NB4 (cell line): ENCODE results near the gene RASD1.

Source experiments
- DNase-seq: peaks from one replicate; pipeline ENCODE4 v3.0.0; 2010; ENCODE audit warnings: low read depth
- H3K4me3 ChIP-seq: one replicate; pipeline ENCODE4 v1.5.1; 2011; ENCODE audit warnings: mild to moderate bottlenecking, low read depth, low read length, moderate library complexity
- MYC ChIP-seq: IDR thresholded peaks from 2 replicates; pipeline ENCODE4 v1.6.1; 2011; ENCODE audit warnings: low read depth, low read length
- POLR2A ChIP-seq: IDR thresholded peaks from 2 replicates; pipeline ENCODE4 v1.6.1; 2011; ENCODE audit warnings: mild to moderate bottlenecking; ENCODE audit not compliant: insufficient read length; ENCODE audit errors: extremely low read depth
- TF ChIP-seq, protein P1 (sequence below): IDR thresholded peaks from one replicate; pipeline ENCODE4 v1.5.1; 2012; ENCODE audit warnings: low read depth, low read length
- TF ChIP-seq, protein P2 (sequence below): IDR thresholded peaks from 2 replicates; pipeline ENCODE4 v1.6.1; 2011; ENCODE audit warnings: low read depth, low read length

Gene RASD1

DNA sequence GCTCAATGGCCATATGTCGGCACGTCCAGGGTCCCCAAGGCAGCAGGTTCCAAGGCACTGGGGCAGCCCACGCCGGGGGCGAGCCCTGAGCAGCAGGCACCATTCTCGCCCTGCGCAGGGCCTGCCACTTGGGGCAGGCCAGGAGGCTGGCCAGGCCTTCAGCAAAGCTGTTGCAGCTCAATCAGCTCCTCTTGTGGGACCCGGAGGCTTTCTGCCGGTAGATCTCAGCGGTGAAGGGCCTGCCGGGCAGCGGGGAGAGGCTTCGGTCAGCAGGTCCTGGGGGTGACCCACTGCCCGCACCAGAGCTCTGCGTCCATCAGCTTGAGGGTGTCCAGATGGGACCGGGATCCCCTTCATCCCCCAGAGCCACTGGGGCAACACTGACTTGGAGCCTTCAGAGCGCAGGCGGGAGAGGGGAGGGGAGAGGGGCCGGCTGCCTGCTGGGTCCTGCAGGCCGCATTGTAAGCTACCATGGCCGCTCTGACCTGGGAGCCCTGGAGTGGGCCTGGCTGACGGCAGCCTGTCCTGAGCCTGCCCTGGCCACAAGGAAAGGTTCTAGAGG is 9.5 kb upstream of the RASD1 start:
- no peak for DNase-seq
- no peak for TF ChIP-seq POLR2A
- TF ChIP-seq, protein P1, sequence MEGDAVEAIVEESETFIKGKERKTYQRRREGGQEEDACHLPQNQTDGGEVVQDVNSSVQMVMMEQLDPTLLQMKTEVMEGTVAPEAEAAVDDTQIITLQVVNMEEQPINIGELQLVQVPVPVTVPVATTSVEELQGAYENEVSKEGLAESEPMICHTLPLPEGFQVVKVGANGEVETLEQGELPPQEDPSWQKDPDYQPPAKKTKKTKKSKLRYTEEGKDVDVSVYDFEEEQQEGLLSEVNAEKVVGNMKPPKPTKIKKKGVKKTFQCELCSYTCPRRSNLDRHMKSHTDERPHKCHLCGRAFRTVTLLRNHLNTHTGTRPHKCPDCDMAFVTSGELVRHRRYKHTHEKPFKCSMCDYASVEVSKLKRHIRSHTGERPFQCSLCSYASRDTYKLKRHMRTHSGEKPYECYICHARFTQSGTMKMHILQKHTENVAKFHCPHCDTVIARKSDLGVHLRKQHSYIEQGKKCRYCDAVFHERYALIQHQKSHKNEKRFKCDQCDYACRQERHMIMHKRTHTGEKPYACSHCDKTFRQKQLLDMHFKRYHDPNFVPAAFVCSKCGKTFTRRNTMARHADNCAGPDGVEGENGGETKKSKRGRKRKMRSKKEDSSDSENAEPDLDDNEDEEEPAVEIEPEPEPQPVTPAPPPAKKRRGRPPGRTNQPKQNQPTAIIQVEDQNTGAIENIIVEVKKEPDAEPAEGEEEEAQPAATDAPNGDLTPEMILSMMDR = no peak
- TF ChIP-seq, protein P2, sequence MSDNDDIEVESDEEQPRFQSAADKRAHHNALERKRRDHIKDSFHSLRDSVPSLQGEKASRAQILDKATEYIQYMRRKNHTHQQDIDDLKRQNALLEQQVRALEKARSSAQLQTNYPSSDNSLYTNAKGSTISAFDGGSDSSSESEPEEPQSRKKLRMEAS = no peak
- no peak for TF ChIP-seq MYC
- H3K4me3 ChIP-seq = no peak overlapping the region

DNA sequence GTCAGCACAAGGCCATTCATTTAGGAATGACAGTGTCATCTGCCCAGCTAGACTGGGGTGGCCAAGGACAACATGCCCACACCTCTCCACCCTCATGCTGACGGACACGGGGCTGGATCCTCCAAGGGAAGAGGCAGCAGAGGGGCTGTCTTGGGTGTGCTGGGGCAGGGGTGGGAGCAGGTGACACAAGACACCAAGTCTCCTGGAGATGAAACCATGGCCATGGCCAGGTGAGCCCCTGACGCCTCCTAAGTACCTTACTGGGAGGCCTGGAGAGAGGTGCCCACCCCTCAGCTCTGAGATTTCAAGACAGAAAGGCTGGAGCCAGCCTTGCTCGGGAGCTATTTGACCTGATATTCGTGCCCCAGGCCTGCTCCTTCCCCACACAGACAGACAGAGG is 9.0 kb upstream of the RASD1 start:
- H3K4me3 ChIP-seq = no peak overlapping the region
- no peak for DNase-seq
- TF ChIP-seq, protein P1 = no peak

DNA sequence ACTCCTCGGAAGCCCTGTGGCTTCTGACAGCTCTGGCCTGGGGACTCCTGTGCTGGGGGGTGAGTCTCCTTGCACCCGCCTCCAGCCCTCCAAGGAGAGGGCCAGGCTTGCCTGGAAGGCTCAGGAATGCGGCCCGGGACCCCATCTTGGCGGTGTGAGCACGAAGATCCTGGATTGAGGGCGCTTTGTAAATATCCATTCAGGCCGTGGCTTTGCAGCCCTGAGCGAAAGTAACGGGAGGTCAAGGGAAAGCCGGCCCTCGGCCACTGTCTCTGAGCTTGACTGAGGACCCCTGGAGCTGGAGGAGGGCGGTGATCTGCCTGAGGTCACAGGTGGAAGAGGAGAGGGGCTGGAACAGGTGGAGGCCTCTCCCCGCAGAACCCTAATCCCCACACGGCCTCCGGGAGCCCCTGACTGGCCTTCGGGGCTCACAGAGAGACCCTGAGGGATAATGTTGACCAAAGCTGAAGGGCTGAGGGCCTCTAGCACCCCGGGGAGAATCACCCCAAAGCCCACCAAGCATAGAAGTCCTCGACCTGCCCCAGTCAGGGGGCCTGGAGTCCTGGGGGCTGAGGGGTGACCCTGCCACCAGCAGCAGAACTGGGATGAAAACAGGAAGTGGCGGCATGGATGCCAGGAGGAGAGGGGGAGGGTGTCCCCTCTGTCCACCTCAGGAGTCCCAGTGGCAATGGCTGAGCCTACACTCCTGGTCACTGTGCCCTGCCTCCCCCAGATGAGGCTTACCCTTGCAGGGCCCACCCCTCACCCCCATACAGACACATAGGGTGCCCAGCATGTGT is 8.3 kb upstream of the RASD1 start:
- DNase-seq = no peak
- TF ChIP-seq, protein P1 = no peak
- TF ChIP-seq POLR2A = no peak
- no peak for TF ChIP-seq MYC
- TF ChIP-seq, protein P2 = no peak
- no peak overlapping the region for H3K4me3 ChIP-seq

DNA sequence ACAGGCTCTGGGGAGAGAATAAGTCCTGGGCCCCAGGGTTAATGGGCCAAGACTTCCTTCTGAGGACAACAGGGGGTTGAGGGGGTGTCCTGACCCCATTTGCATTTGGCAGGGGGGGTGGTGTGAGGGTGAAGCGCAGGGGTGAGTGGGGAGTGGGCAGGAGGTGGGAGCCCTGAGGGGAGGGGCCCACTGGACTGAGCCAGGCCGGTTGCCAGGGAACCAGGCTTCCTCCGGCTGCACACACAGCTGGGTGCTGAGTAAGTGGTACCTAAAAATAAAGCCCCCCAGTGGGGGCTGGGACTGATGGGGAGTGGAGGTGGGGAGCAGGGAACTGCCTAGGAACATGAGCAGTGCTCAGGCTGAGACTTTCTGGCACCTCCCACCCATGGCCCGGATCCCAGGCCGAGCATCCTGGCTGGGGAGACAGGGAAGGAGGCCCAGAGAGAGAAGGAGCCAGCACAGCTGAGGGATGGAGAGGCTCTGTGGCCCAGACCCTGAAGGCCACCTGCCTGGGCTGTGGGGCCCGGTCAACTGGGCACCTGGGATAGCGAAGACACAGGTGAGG is 7.5 kb upstream of the RASD1 start:
- H3K4me3 ChIP-seq = no peak overlapping the region
- TF ChIP-seq MYC (no peak), POLR2A (no peak)
- TF ChIP-seq, protein P1 = no peak
- TF ChIP-seq, protein P2 = no peak
- DNase-seq = no peak

DNA sequence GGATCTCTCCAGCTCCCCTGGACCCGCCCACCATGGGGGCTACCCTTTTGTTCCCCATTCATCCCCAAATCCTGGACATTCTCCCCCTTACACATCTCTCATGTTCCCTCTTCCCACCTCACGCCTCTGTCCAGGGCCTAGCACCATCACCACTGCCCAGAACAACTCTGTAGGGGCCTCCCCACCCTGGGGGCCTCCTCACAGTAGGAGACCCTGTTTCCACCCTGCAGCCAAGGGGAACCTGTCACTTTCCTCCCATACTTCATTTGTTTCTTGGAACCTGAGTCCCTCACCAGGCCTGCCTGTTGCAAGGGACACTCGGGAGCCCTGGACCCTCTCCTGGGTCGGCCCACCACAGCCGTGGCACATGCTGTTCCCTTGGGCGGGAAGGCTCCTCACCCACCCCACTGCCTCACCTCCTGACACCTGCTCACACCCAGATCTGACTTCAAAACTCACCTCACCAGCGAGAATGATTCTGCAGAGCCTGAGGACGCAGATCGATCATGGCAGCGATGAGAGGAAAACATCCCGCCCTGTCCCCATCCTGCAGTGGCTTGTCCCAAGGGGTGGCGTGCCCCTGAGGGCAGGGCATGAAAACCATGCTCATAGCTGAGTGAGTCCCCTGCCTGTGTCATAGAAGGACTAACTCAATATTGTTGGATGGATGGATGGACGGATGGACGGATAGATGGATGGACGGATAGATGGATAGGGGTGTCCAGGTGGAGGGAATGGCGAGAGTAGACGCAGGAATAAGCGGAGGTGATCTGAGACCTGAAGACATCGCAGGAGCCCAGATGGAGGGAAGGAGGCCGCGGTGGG is 6.8 kb upstream of the RASD1 start:
- TF ChIP-seq POLR2A (no peak), MYC (no peak)
- TF ChIP-seq, protein P2 = no peak
- TF ChIP-seq, protein P1 = no peak
- no peak overlapping the region for H3K4me3 ChIP-seq
- DNase-seq = no peak
